D721Med (cell line): ENCODE results near the gene PRDM15.

ENCODE experiments used
- DNase-seq: peaks from one replicate; pipeline ENCODE4 v3.0.0; 2011; ENCODE audit warnings: low spot score; ENCODE audit not compliant: insufficient read length
- FAIRE-seq: peaks from 2 replicates; lab custom pipeline; 2011; peaks lifted over from hg19 to GRCh38; lab: Jason Lieb, UNC
- CTCF ChIP-seq: IDR thresholded peaks from 2 replicates; pipeline ENCODE4 v1.5.1; 2012; ENCODE audit warnings: mild to moderate bottlenecking, control low read depth; ENCODE audit not compliant: insufficient read depth; ENCODE audit errors: missing control alignments

PRDM15 gene

GRCh38 chr21:41877901-41878830 is 978 bp downstream of the PRDM15 start:
- TF ChIP-seq CTCF: no peak
- FAIRE-seq: no peak
- DNase-seq: peak; percentile 50

DNA sequence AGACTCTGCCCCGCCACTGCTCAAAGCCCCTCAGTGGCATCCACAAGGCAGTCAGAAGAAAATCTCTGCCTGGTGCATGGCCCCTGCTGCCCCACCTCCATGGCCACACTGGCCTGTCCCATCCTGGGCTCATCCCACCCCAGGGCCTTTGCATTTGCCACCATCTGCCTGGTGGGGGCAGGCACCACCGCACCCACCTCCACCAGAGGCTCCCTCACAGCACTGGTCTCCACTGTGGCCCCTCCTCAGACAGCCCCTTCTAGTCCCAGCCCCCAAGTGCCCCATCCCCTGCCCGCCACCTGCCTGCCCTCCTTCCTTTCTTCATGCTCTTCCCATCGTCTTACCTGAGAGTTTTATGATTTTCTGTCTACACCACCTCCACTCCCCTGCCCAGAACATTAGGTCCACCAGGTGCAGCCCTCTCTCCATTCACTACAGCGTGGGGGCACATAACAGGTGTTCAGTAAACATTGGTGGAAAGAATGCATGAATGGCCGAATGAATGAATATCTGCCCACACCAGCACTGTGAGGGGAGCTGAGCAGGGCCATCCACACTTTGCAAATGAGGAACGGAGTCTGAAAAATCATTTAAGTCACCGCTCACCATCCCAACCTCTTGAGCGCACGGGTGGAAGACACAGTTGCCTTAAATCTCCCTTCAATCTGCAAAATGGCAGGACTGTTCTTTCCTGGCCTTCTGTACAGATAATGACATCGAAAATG is 2.1 kb downstream of the PRDM15 start:
- TF ChIP-seq CTCF: no peak
- DNase-seq (no peak), FAIRE-seq (no peak)

DNA sequence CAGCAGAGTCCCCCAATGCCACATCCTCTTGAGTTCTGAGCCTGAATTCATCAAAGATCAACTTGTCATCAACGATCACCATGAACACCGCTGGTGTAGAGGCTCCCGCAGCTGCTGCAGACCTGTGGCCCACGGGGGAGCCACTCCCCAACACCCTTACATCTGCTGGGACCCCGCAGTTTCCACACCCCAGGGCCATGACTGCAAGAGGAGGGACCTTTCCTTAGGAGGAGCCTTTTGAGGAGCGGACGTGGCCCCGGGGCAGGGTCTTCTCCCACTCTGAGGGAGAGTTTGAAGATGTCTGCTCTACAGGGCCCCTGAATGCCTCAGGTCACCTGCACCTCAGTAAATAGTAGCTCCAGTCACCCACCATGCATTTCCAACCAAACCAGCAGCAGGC is 2.7 kb downstream of the PRDM15 start:
- FAIRE-seq (no peak), DNase-seq (no peak)
- TF ChIP-seq CTCF: no peak

GRCh38 chr21:41875086-41875485 is 4.1 kb downstream of the PRDM15 start:
- no peak for TF ChIP-seq CTCF
- DNase-seq: no peak
- FAIRE-seq: no peak

GRCh38 chr21:41874611-41875010 is 4.5 kb downstream of the PRDM15 start:
- TF ChIP-seq CTCF: no peak
- DNase-seq (no peak), FAIRE-seq (no peak)

GRCh38 chr21:41873426-41873825 is 5.7 kb downstream of the PRDM15 start:
- FAIRE-seq (no peak), DNase-seq (no peak)
- TF ChIP-seq CTCF: no peak
